Kidney (tissue), 14 donors: ENCODE data around the gene HSDL1. TPM values are rescaled to one million over a fixed set of nuclear protein-coding genes. Genes with fewer than 3 reads are reported as not detected.
"Not testable (repeated sequence)": the region's sequence is repeated elsewhere in the genome, so short reads cannot be mapped to it uniquely, and the experiment has no call there.

Experiments
- DNase-seq, 5 donors: peaks; one replicate each; pipeline ENCODE4 v3.0.0-alpha.2; 2013 to 2020
- FAIRE-seq: peaks from 2 replicates; lab custom pipeline; 2012; peaks lifted over from hg19 to GRCh38; lab: Jason Lieb, UNC
- H3K27ac ChIP-seq, 2 donors: one replicate each; pipeline ENCODE4 v1.7.0; 2013; ENCODE audit warnings: low read depth in 2 of 2, low read length in 2 of 2, inconsistent platforms in 1 of 2
- H3K27me3 ChIP-seq: one replicate; pipeline ENCODE4 v1.7.1; 2013; ENCODE audit warnings: low read length, inconsistent platforms; ENCODE audit not compliant: control insufficient read depth, insufficient read depth
- H3K36me3 ChIP-seq, 3 donors: one replicate each; pipeline versions ENCODE4 v1.7.0 to v1.7.1; 2013; ENCODE audit warnings: low read length in 3 of 3, control low read depth in 1 of 3, inconsistent platforms in 1 of 3; ENCODE audit not compliant: insufficient read depth in 3 of 3, control insufficient read depth in 2 of 3
- H3K4me1 ChIP-seq, 3 donors: one replicate each; pipeline versions ENCODE4 v1.7.0 to v1.7.1; 2013; ENCODE audit warnings: low read length in 3 of 3, inconsistent platforms in 1 of 3, low read depth in 1 of 3; ENCODE audit not compliant: control insufficient read depth in 2 of 3, insufficient read depth in 2 of 3
- H3K4me3 ChIP-seq, 3 donors: one replicate each; pipeline versions ENCODE4 v1.7.0 to v1.8.1; 2013; ENCODE audit warnings: low read length in 3 of 3, control low read depth in 1 of 3, inconsistent platforms in 1 of 3
- H3K9ac ChIP-seq, 3 donors: one replicate each; pipeline versions ENCODE4 v1.7.0 to v1.7.1; 2013; ENCODE audit warnings: low read length in 3 of 3, control low read depth in 1 of 3, inconsistent platforms in 1 of 3
- H3K9me3 ChIP-seq, 3 donors: one replicate each; pipeline versions ENCODE4 v1.7.0 to v1.7.1; 2013; ENCODE audit warnings: low read length in 3 of 3, control low read depth in 1 of 3, inconsistent platforms in 1 of 3; ENCODE audit not compliant: control insufficient read depth in 2 of 3, insufficient read depth in 1 of 3
- intact Hi-C: fragments of 100-400 bp; cut with DNase I; formaldehyde crosslinking; loops from one replicate; pipeline ENCODE4 v1.11.1; 2022
- polyA plus RNA-seq: library from polyadenylated mRNA; stranded (reverse); fragments of 350-450 nt; fragmentation: Illumina TruSeq; extraction: RNeasy Lipid Tissue Mini Kit (QIAGEN cat#74804); gene quantifications from one replicate; pipeline ENCODE4 v1.2.3, GENCODE V29; 2014; ENCODE audit warnings: low read depth, low replicate concordance; ENCODE audit not compliant: insufficient read depth
- total RNA-seq: library from RNA; stranded (reverse); fragmentation: NEBNext Ultra II Directional; extraction: Animal tissue kit (Norgen Biotek cat#: 25700); gene quantifications from one replicate; pipeline ENCODE4 v1.2.1, GENCODE V29; 2021
- TF ChIP-seq, protein P1 (sequence below): IDR thresholded peaks from 3 replicates; pipeline ENCODE4 v1.5.1; 2012; ENCODE audit warnings: mild to moderate bottlenecking, moderate library complexity, borderline replicate concordance; ENCODE audit not compliant: insufficient read depth; ENCODE audit errors: extremely low read depth
- donor health status: control.
- donor health status: control.
- donor health status: control.
- donor health status: control.
- donor health status: control.
- donor health status: DM: yes; HTN: yes; CAD: no.
- donor health status: Normal renal cell carcinoma (clear cell type).

Gene HSDL1
- total and polyA plus RNA-seq, 2 donors from 2014 or later: 12.1 to 13.3 TPM

DNA sequence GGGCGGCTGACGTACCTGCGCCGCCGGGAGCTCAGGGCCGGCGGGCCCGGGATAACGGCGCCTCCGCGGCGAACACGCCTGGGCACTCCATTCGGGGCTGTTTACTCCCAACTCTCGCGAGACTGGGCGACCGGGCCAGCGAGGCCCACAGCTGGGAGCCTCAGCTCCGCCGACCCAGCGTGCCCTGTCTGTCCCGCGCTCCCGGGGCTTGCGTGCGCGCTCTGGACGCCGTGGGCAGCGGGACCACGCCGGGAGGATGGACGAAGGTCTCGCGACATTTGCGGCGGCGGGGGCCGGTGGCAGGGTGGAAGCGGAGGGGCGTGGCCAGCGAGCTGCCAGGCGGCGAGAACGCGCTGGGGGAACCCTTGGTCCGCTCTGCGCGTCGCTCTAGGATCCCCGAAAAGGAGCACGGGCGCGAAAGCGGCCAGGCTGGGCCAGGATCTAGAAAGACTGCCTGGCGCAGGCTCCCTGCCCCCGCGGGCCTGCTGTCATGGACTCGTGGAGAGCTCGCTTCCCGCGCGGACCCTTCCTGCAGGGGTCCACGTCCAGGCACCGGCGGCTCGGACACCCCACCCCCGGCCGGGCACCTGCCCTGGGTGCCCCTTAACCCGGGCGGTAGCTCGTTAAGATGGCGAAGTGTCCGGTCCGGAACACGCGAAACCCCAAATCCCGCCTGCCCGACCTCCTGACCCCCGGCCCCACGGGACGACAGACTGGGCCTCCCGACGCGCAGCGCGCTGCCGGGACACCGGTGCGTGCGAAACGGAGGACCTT is 28.1 kb downstream of the HSDL1 start, which contains the start of gene MBTPS1:
Gene MBTPS1 (minus strand): TSS at position 223 of the 774 bp plus-strand sequence. CDS start 15,159 bp downstream, outside the sequence.
- Histone ChIP-seq H3K36me3 (no peaks in the 10 kb centered on the region), H3K4me3 (peak within 1 kb of the TSS; percentile 69 to 87 (median 85)), H3K4me1 (peaks cover 0 to 8% (median 5%) of the 10 kb centered on the region in 3 donors), H3K27me3 (no peaks in the 10 kb centered on the region), H3K9ac (peak within 1 kb of the TSS; percentile 73 to 95 (median 87)), H3K27ac (peak within 1 kb of the TSS; percentile 59 to 80), H3K9me3 (no peaks in the 10 kb centered on the region)
- peak; percentile 98 to 100 (median 99) for DNase-seq
- no peak for FAIRE-seq
- intact Hi-C loops: no loop called here
- TF ChIP-seq, protein P1, sequence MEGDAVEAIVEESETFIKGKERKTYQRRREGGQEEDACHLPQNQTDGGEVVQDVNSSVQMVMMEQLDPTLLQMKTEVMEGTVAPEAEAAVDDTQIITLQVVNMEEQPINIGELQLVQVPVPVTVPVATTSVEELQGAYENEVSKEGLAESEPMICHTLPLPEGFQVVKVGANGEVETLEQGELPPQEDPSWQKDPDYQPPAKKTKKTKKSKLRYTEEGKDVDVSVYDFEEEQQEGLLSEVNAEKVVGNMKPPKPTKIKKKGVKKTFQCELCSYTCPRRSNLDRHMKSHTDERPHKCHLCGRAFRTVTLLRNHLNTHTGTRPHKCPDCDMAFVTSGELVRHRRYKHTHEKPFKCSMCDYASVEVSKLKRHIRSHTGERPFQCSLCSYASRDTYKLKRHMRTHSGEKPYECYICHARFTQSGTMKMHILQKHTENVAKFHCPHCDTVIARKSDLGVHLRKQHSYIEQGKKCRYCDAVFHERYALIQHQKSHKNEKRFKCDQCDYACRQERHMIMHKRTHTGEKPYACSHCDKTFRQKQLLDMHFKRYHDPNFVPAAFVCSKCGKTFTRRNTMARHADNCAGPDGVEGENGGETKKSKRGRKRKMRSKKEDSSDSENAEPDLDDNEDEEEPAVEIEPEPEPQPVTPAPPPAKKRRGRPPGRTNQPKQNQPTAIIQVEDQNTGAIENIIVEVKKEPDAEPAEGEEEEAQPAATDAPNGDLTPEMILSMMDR: no peak

DNA sequence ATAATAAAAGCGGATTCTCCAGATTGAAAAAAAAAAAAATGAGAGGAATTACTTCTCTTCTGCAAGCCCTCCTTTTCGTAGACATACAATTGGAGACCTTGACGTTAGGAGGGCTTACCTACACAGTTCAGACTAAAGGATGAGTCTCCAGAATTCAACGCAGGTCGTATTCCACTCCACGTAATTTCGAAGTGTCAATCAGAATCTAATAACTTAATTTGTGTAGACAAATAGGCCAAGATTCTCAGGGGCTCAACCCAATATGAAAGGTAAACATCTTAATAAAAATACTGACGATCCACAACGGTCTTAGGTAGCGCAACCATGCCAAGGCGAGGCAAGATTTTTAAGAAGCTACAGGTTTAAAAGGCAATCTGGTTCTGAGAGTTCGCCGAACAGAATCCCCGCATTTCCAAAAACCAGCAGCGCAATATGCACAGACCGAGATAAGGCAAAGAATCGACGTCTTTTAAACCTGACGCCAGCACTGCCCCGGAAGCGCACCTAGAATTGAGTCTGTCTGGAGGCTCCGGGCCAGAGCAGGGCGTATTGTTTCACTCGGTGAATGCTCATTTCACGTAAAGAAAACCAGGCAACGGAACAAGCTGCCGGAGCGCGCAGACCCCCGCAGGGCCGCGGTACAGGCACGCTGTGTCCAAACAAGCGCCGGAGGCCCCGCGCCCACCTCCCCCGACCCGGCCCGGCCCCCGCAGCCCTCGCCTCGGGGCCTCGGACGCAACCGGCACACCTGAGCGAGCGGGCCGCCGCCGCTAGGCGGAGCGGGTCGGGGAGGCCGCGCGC is 28.9 kb downstream of the HSDL1 start:
- TF ChIP-seq, protein P1: peak; percentile 18
- Histone ChIP-seq H3K9ac (peak overlapping the region; percentile 73 to 95 (median 87)), H3K4me3 (peak overlapping the region; percentile 69 to 87 (median 85)), H3K27me3 (no peaks in the 10 kb centered on the region), H3K36me3 (no peaks in the 10 kb centered on the region), H3K4me1 (peaks cover 0 to 8% (median 5%) of the 10 kb centered on the region in 3 donors), H3K9me3 (no peaks in the 10 kb centered on the region), H3K27ac (peak overlapping the region; percentile 59 to 80)
- FAIRE-seq (no peak), DNase-seq (peak in 1 of 5 donors; percentile 58)
- intact Hi-C loops: no loop called here

DNA sequence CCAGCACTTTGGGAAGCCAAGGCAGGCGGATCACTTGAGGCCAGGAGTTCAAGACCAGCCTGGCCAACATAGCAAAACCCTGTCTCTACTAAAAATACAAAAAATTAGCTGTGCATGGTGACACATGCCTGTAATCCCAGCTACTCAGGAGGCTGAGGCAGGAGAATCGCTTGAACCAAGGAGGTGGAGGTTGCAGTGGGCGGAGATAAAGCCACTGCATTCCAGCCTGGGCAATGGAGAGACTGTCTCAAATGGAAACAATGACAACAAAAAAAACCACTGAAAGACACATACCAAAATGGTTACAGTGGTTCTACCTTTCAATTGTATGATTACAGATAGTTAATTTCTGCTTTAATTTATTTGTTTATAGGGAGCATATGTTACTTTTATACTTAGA is 33.0 kb downstream of the HSDL1 start:
- intact Hi-C loops, H3K4me1 ChIP-seq, H3K27me3 ChIP-seq, DNase-seq, H3K36me3 ChIP-seq, FAIRE-seq, H3K27ac ChIP-seq, H3K9me3 ChIP-seq, H3K4me3 ChIP-seq, H3K9ac ChIP-seq: not testable (repeated sequence)

DNA sequence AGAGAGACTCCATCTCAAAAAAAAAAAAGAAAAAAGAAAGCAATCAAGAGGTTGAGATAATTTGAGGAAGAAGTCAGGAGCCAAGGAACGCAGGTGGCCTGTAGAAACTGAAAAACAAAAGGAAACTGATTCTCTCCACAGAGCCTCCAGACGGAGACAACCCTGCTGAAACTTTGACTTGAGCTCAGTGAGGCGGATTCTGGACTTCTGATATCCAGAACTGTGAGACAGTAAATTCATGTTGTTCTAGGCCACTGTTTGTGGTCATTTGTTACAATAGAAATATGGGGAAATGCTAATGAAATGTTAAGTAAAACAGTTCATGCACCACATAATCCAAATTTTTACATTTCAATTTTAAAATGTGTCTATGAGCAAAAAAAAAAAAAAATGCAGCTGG is 33.5 kb downstream of the HSDL1 start:
- Histone ChIP-seq H3K4me1 (peaks cover 0 to 8% (median 5%) of the 10 kb centered on the region in 3 donors), H3K27me3 (no peaks in the 10 kb centered on the region), H3K9me3 (no peaks in the 10 kb centered on the region), H3K36me3 (peaks cover 0 to 2% (median 0%) of the 10 kb centered on the region in 3 donors), H3K27ac (no peak overlapping the region), H3K9ac (no peak overlapping the region), H3K4me3 (no peak overlapping the region)
- FAIRE-seq (no peak), DNase-seq (no peak)
- intact Hi-C loops: no loop called here
- TF ChIP-seq, protein P1: no peak
